Measurements from ENCODE around the gene PRDM15.

PRDM15 gene

GRCh38 chr21:41801321-41802197, 77.6 kb downstream of the PRDM15 start:
- no peak for TF ChIP-seq CTCF (IDR thresholded peaks at IDR 0.05)
- Mint-ChIP-seq H3K36me3 (ENCODE audit: low read depth) (peaks cover 45% of the 10 kb centered on the region), H3K4me3 (no peak overlapping the region), H3K9me3 (peaks cover under 1% of the 10 kb centered on the region), H3K27ac (no peak overlapping the region), H3K27me3 (ENCODE audit: low read depth, poor library complexity) (no peaks in the 10 kb centered on the region), H3K4me1 (peaks cover 6% of the 10 kb centered on the region)
- DNase-seq: no peak

- TF ChIP-seq CTCF (IDR thresholded peaks at IDR 0.05): no peak
- Mint-ChIP-seq H3K27me3 (ENCODE audit: low read depth, poor library complexity) (no peaks in the 10 kb centered on the region), H3K9me3 (no peaks in the 10 kb centered on the region), H3K27ac (no peak overlapping the region), H3K4me1 (peaks cover 14% of the 10 kb centered on the region), H3K4me3 (no peak overlapping the region), H3K36me3 (ENCODE audit: low read depth) (peaks cover 41% of the 10 kb centered on the region)
- DNase-seq: no peak
These were observed 78.5 kb downstream of the PRDM15 start for GRCh38 chr21:41800425-41801320.

GRCh38 chr21:41799763-41800162, 79.4 kb downstream of the PRDM15 start:
- Mint-ChIP-seq H3K27me3 (ENCODE audit: low read depth, poor library complexity) (no peaks in the 10 kb centered on the region), H3K27ac (no peak overlapping the region), H3K9me3 (peaks cover 4% of the 10 kb centered on the region), H3K36me3 (ENCODE audit: low read depth) (peaks cover 32% of the 10 kb centered on the region), H3K4me3 (no peak overlapping the region), H3K4me1 (peaks cover 24% of the 10 kb centered on the region)
- no peak for TF ChIP-seq CTCF (IDR thresholded peaks at IDR 0.05)
- no peak for DNase-seq

- no peak overlapping the region for H3K4me3 Mint-ChIP-seq
- no peaks in the 10 kb centered on the region for H3K27me3 Mint-ChIP-seq (ENCODE audit: low read depth, poor library complexity)
- H3K4me1 Mint-ChIP-seq: peaks cover 26% of the 10 kb centered on the region
- peaks cover 39% of the 10 kb centered on the region for H3K36me3 Mint-ChIP-seq (ENCODE audit: low read depth)
- H3K9me3 Mint-ChIP-seq: peaks cover 15% of the 10 kb centered on the region
- DNase-seq: no peak
- no peak overlapping the region for H3K27ac Mint-ChIP-seq
- no peak for TF ChIP-seq CTCF (IDR thresholded peaks at IDR 0.05)
These were observed 80.8 kb downstream of the PRDM15 start for GRCh38 chr21:41798326-41798725.

- no peak for DNase-seq
- Mint-ChIP-seq H3K4me1 (peaks cover 26% of the 10 kb centered on the region), H3K9me3 (peaks cover 32% of the 10 kb centered on the region), H3K36me3 (ENCODE audit: low read depth) (peaks cover 34% of the 10 kb centered on the region), H3K4me3 (no peak overlapping the region), H3K27ac (no peak overlapping the region), H3K27me3 (ENCODE audit: low read depth, poor library complexity) (no peaks in the 10 kb centered on the region)
- no peak for TF ChIP-seq CTCF (IDR thresholded peaks at IDR 0.05)
These were observed 82.6 kb downstream of the PRDM15 start for GRCh38 chr21:41796476-41797080.

All from nephron progenitor cell (in vitro differentiated cells).